ENCODE measurements around the gene CASK. TPM values are rescaled to one million over a fixed set of nuclear protein-coding genes. Genes with fewer than 3 reads are reported as not detected.

The CASK gene
- polyA plus RNA-seq, 1 donor from 2014 or later: 58.3 TPM

DNA sequence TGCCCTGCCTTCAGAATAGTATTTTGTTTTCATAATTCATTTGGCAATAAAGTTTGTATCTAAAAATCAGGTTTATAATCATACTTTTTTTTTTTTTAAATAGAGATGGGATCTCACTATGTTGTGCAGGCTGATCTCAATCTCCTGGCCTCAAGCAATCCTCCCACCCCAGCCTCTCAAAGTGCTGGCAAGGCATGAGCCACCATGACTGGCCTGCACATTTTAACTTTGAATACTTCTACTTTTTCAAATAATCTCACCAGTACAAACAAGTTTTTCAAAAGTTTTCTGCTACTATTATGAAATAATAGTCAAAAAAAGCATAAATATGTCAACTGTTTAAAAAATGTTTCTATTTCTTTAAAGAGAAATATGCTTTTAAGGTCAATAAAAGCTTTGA, 304.1 kb downstream of the CASK start:
- Histone ChIP-seq H3K27me3 (ENCODE audit: insufficient read depth, low read depth, low read length) (no peaks in the 10 kb centered on the region), H2AFZ (ENCODE audit: low read depth, low read length) (no peak overlapping the region), H3K79me2 (replicated peaks; ENCODE audit: insufficient read depth, low read length) (no peaks in the 10 kb centered on the region), H3K9me2 (ENCODE audit: insufficient read depth, low read length) (no peaks in the 10 kb centered on the region), H3K9me3 (ENCODE audit: low read length) (no peaks in the 10 kb centered on the region), H3K9ac (ENCODE audit: low read length) (no peak overlapping the region), H3K27ac (ENCODE audit: low read length) (no peak overlapping the region), H4K20me1 (ENCODE audit: insufficient read depth) (no peaks in the 10 kb centered on the region), H3K4me3 (ENCODE audit: low read length) (no peak overlapping the region), H3F3A (ENCODE audit: insufficient read depth, low read length, poor library complexity, severe bottlenecking) (no peaks in the 10 kb centered on the region), H3K36me3 (ENCODE audit: insufficient read depth, low read length) (no peaks in the 10 kb centered on the region), H3K4me2 (ENCODE audit: low read length) (no peak overlapping the region)
- no peak for TF ChIP-seq MXI1 (conservative IDR thresholded peaks at IDR 0.05; ENCODE audit: poor library complexity, severe bottlenecking)
- no peak for TF ChIP-seq SMC3 (conservative IDR thresholded peaks at IDR 0.05; ENCODE audit: poor library complexity)
- TF ChIP-seq, protein P1, sequence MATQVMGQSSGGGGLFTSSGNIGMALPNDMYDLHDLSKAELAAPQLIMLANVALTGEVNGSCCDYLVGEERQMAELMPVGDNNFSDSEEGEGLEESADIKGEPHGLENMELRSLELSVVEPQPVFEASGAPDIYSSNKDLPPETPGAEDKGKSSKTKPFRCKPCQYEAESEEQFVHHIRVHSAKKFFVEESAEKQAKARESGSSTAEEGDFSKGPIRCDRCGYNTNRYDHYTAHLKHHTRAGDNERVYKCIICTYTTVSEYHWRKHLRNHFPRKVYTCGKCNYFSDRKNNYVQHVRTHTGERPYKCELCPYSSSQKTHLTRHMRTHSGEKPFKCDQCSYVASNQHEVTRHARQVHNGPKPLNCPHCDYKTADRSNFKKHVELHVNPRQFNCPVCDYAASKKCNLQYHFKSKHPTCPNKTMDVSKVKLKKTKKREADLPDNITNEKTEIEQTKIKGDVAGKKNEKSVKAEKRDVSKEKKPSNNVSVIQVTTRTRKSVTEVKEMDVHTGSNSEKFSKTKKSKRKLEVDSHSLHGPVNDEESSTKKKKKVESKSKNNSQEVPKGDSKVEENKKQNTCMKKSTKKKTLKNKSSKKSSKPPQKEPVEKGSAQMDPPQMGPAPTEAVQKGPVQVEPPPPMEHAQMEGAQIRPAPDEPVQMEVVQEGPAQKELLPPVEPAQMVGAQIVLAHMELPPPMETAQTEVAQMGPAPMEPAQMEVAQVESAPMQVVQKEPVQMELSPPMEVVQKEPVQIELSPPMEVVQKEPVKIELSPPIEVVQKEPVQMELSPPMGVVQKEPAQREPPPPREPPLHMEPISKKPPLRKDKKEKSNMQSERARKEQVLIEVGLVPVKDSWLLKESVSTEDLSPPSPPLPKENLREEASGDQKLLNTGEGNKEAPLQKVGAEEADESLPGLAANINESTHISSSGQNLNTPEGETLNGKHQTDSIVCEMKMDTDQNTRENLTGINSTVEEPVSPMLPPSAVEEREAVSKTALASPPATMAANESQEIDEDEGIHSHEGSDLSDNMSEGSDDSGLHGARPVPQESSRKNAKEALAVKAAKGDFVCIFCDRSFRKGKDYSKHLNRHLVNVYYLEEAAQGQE (IDR thresholded peaks at IDR 0.05; ENCODE audit: borderline replicate concordance): no peak
- no peak for TF ChIP-seq RAD21 (conservative IDR thresholded peaks at IDR 0.05)
- TF ChIP-seq, protein P2, sequence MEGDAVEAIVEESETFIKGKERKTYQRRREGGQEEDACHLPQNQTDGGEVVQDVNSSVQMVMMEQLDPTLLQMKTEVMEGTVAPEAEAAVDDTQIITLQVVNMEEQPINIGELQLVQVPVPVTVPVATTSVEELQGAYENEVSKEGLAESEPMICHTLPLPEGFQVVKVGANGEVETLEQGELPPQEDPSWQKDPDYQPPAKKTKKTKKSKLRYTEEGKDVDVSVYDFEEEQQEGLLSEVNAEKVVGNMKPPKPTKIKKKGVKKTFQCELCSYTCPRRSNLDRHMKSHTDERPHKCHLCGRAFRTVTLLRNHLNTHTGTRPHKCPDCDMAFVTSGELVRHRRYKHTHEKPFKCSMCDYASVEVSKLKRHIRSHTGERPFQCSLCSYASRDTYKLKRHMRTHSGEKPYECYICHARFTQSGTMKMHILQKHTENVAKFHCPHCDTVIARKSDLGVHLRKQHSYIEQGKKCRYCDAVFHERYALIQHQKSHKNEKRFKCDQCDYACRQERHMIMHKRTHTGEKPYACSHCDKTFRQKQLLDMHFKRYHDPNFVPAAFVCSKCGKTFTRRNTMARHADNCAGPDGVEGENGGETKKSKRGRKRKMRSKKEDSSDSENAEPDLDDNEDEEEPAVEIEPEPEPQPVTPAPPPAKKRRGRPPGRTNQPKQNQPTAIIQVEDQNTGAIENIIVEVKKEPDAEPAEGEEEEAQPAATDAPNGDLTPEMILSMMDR (IDR thresholded peaks at IDR 0.05; ENCODE audit: poor library complexity, severe bottlenecking): no peak
- no peak for TF ChIP-seq EP300 (conservative IDR thresholded peaks at IDR 0.05; ENCODE audit: poor library complexity, severe bottlenecking)
- TF ChIP-seq POLR2AphosphoS5 (IDR thresholded peaks at IDR 0.05): no peak
- no peak for TF ChIP-seq EZH2 (IDR thresholded peaks at IDR 0.05; ENCODE audit: borderline replicate concordance, insufficient read depth, low read length, poor library complexity, severe bottlenecking)
- no peak for TF ChIP-seq TAF1 (IDR thresholded peaks at IDR 0.05; ENCODE audit: low read depth)

GRCh38 chrX:41616935-41617334, 306.4 kb downstream of the CASK start:
- H4K20me1 ChIP-seq (ENCODE audit: insufficient read depth): no peaks in the 10 kb centered on the region
- H3F3A ChIP-seq (ENCODE audit: insufficient read depth, low read length, poor library complexity, severe bottlenecking): no peaks in the 10 kb centered on the region
- H3K27me3 ChIP-seq (ENCODE audit: insufficient read depth, low read depth, low read length): no peaks in the 10 kb centered on the region
- H3K9me2 ChIP-seq (ENCODE audit: insufficient read depth, low read length): no peaks in the 10 kb centered on the region
- no peak overlapping the region for H2AFZ ChIP-seq (ENCODE audit: low read depth, low read length)
- H3K9me3 ChIP-seq (ENCODE audit: low read length): no peaks in the 10 kb centered on the region
- H3K9ac ChIP-seq (ENCODE audit: low read length): no peak overlapping the region
- no peak overlapping the region for H3K4me3 ChIP-seq (ENCODE audit: low read length)
- no peak overlapping the region for H3K4me2 ChIP-seq (ENCODE audit: low read length)
- no peak overlapping the region for H3K27ac ChIP-seq (ENCODE audit: low read length)
- TF ChIP-seq RAD21 (conservative IDR thresholded peaks at IDR 0.05): no peak
- no peak for TF ChIP-seq TAF1 (IDR thresholded peaks at IDR 0.05; ENCODE audit: low read depth)
- no peak for TF ChIP-seq EP300 (conservative IDR thresholded peaks at IDR 0.05; ENCODE audit: poor library complexity, severe bottlenecking)
- TF ChIP-seq, protein P2 (IDR thresholded peaks at IDR 0.05; ENCODE audit: poor library complexity, severe bottlenecking): no peak
- no peak for TF ChIP-seq MXI1 (conservative IDR thresholded peaks at IDR 0.05; ENCODE audit: poor library complexity, severe bottlenecking)
- TF ChIP-seq EZH2 (IDR thresholded peaks at IDR 0.05; ENCODE audit: borderline replicate concordance, insufficient read depth, low read length, poor library complexity, severe bottlenecking): no peak
- no peak for TF ChIP-seq SMC3 (conservative IDR thresholded peaks at IDR 0.05; ENCODE audit: poor library complexity)
- TF ChIP-seq, protein P1 (IDR thresholded peaks at IDR 0.05; ENCODE audit: borderline replicate concordance): no peak
- TF ChIP-seq POLR2AphosphoS5 (IDR thresholded peaks at IDR 0.05): no peak
- no peaks in the 10 kb centered on the region for H3K36me3 ChIP-seq (ENCODE audit: insufficient read depth, low read length)
- no peaks in the 10 kb centered on the region for H3K79me2 ChIP-seq (replicated peaks; ENCODE audit: insufficient read depth, low read length)
